Psoas muscle (tissue), 8 donors: ENCODE results near the gene PAX3. TPM values are rescaled to one million over a fixed set of nuclear protein-coding genes. Genes with fewer than 3 reads are reported as not detected.

ENCODE experiments used
- ATAC-seq, 4 donors: fragments of 200-7000 bp; cut with Tn5 transposase; one replicate each; pipeline ENCODE4 v1.9.1; 2020; ENCODE audit warnings: moderate library complexity in 3 of 4, mild to moderate bottlenecking in 2 of 4
- DNase-seq, 2 donors: peaks; one replicate each; pipeline ENCODE4 v3.0.0-alpha.2; 2020
- H3K27ac ChIP-seq: fragments of 200-600 bp; one replicate; pipeline ENCODE4 v1.8.0; 2022
- H3K27me3 ChIP-seq, 3 donors: fragments of 200-600 bp in 1 of 3; one replicate each; pipeline versions ENCODE4 v1.6.1 to v1.8.0; 2013 to 2022; ENCODE audit warnings: low read length in 2 of 3, mild to moderate bottlenecking in 2 of 3, moderate library complexity in 1 of 3; ENCODE audit not compliant: insufficient read depth in 3 of 3
- H3K36me3 ChIP-seq, 2 donors: fragments of 200-600 bp in 1 of 2; one replicate each; pipeline versions ENCODE4 v1.6.1 to v1.8.0; 2013 to 2022; ENCODE audit warnings: low read depth in 1 of 2, mild to moderate bottlenecking in 1 of 2, moderate library complexity in 1 of 2; ENCODE audit not compliant: insufficient read depth in 1 of 2
- H3K4me1 ChIP-seq: fragments of 200-600 bp; one replicate; pipeline ENCODE4 v1.8.0; 2022
- H3K4me3 ChIP-seq: fragments of 200-600 bp; one replicate; pipeline ENCODE4 v1.8.0; 2022; ENCODE audit warnings: mild to moderate bottlenecking
- H3K9me3 ChIP-seq: fragments of 200-600 bp; one replicate; pipeline ENCODE4 v1.8.0; 2022
- CTCF ChIP-seq: fragments of 200-600 bp; IDR thresholded peaks from one replicate; pipeline ENCODE4 v1.8.0; 2022; ENCODE audit warnings: antibody characterized with exemption
- WGBS, 3 donors: extraction: QIAGEN DNeasy Blood & Tissue Kit; methylation state at CpG; one replicate each; pipeline versions ENCODE4 v1.1.6 to v1.1.7; 2013; 5-methylcytosine and 5-hydroxymethylcytosine counted together
- intact Hi-C, 2 donors: fragments of 100-400 bp; cut with DNase I; formaldehyde crosslinking; loops; one replicate each; pipeline versions ENCODE4 v1.11.0 to v1.14.2; 2022
- polyA plus RNA-seq, 3 donors: library from polyadenylated mRNA; stranded (reverse); fragments of 200-250 nt; gene quantifications; one replicate each; pipeline ENCODE4 v1.2.3, GENCODE V29; 2013
- total RNA-seq, 4 donors: library from RNA; stranded (reverse); fragmentation: NEBNext Ultra II Directional in 2 of 4; extraction: Animal tissue kit (Norgen Biotek cat#: 25700) in 2 of 4; gene quantifications; one replicate each; pipeline versions ENCODE4 v1.2.1 to v1.2.4, GENCODE V29; 2021 to 2023
- donor health status: healthy with polysubstance abuse.
- donor health status: DM: no; HTN: no; CAD: no; lungs with moderate emphysema.
- donor health status: Bipolar disorder and iron deficiency.
- donor health status: healthy.
- donor health status: DM: yes; HTN: yes; CAD: no.
- donor health status: DM: no; HTN: no; CAD: no.
- donor health status: DM: no; HTN: no; CAD: no.
- donor health status: DM: yes; HTN: yes; CAD: no.

Gene PAX3
- total and polyA plus RNA-seq, 7 donors: 0.26 to 20.5 (median 6.9) TPM

GRCh38 chr2:222305516-222306392, 7.0 kb upstream of the PAX3 start:
- peak; percentile 54 to 87 (median 78) for ATAC-seq
- Histone ChIP-seq H3K9me3 (no peaks in the 10 kb centered on the region), H3K4me3 (peak overlapping the region; percentile 81), H3K4me1 (peaks cover 7% of the 10 kb centered on the region), H3K36me3 (no peaks in the 10 kb centered on the region), H3K27ac (peak overlapping the region; percentile 76), H3K27me3 (peaks cover 0 to 88% (median 26%) of the 10 kb centered on the region in 3 donors)
- 1 to 2% (median 2%) methylated on average over 66 of the region's 66 CpGs for WGBS, 3 donors
- intact Hi-C loops: no loop called here
- TF ChIP-seq CTCF: no peak
- no peak for DNase-seq

- Histone ChIP-seq H3K36me3 (no peaks in the 10 kb centered on the region), H3K27ac (peak overlapping the region; percentile 76), H3K4me3 (peak overlapping the region; percentile 81), H3K27me3 (peaks cover 0 to 82% (median 32%) of the 10 kb centered on the region in 3 donors), H3K4me1 (peaks cover 7% of the 10 kb centered on the region), H3K9me3 (no peaks in the 10 kb centered on the region)
- no peak for DNase-seq
- no peak for TF ChIP-seq CTCF
- ATAC-seq: peak; percentile 53 to 75 (median 58)
- intact Hi-C loops: loop anchor here in 1 of 2 donors (5.0 kb wide), 1 partner anchor 243 kb away; no protein-coding TSS in a partner anchor
- WGBS, 3 donors: 14 to 15% (median 15%) methylated on average over 39 of the region's 39 CpGs
Observed at GRCh38 chr2:222304737-222305515, 6.1 kb upstream of the PAX3 start.

- H3K4me3 ChIP-seq: peak overlapping the region; percentile 81
- no peak for DNase-seq
- intact Hi-C loops: loop anchor here in 1 of 2 donors (5.0 kb wide), 1 partner anchor 242 kb away; no protein-coding TSS in a partner anchor
- no peaks in the 10 kb centered on the region for H3K9me3 ChIP-seq
- H3K27me3 ChIP-seq: peaks cover 0 to 82% (median 35%) of the 10 kb centered on the region in 3 donors
- 34 to 48% (median 37%) methylated on average over 38 of the region's 38 CpGs for WGBS, 3 donors
- H3K4me1 ChIP-seq: peaks cover 7% of the 10 kb centered on the region
- H3K27ac ChIP-seq: peak overlapping the region; percentile 76
- no peak for TF ChIP-seq CTCF
- no peaks in the 10 kb centered on the region for H3K36me3 ChIP-seq
- ATAC-seq: no peak
Observed at GRCh38 chr2:222303828-222304736, 5.3 kb upstream of the PAX3 start.
